Measurements from ENCODE around the gene POC1A.

DNA sequence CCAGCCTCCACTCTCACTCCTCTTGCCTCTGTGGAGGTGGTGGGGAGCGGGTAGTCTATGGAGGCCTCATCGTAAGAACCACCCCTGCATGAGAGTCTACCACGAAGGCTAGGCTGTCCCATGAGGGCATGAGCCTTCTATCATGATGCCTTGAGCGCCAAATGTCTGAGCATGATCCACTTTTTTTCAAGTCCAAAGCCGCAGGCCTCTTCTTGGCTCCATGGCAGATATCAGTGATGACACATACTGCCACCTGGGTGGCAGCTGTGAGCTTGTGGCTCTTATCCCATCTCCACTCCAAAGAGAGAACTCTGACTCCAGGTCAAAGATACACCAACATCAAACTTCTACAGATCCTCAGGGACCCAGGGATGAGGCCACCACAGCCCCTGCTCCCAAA lies 13.5 kb downstream of the POC1A start:
- TF ChIP-seq POLR2A (IDR thresholded peaks at IDR 0.05), result no peak
- TF ChIP-seq, protein P1, sequence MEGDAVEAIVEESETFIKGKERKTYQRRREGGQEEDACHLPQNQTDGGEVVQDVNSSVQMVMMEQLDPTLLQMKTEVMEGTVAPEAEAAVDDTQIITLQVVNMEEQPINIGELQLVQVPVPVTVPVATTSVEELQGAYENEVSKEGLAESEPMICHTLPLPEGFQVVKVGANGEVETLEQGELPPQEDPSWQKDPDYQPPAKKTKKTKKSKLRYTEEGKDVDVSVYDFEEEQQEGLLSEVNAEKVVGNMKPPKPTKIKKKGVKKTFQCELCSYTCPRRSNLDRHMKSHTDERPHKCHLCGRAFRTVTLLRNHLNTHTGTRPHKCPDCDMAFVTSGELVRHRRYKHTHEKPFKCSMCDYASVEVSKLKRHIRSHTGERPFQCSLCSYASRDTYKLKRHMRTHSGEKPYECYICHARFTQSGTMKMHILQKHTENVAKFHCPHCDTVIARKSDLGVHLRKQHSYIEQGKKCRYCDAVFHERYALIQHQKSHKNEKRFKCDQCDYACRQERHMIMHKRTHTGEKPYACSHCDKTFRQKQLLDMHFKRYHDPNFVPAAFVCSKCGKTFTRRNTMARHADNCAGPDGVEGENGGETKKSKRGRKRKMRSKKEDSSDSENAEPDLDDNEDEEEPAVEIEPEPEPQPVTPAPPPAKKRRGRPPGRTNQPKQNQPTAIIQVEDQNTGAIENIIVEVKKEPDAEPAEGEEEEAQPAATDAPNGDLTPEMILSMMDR (IDR thresholded peaks at IDR 0.05), result no peak
- no peak for TF ChIP-seq EP300 (IDR thresholded peaks at IDR 0.05)
